Neural crest cell (in vitro differentiated cells): Measurements from ENCODE around the gene RXRA. TPM values are rescaled to one million over a fixed set of nuclear protein-coding genes. Genes with fewer than 3 reads are reported as not detected.

Experiments
- DNase-seq: peaks from one replicate; pipeline ENCODE4 v3.0.0; 2021; ENCODE audit warnings: low read depth, mixed read lengths, low spot score
- H3K27ac Mint-ChIP-seq: one replicate; pipeline ENCODE4 v1.8.0; 2021; ENCODE audit warnings: mild to moderate bottlenecking, mixed read lengths; ENCODE audit not compliant: unreplicated experiment
- H3K27me3 Mint-ChIP-seq: 2 replicates; pipeline ENCODE4 v1.8.0; 2021; ENCODE audit warnings: low read depth, mild to moderate bottlenecking, mixed read lengths
- H3K36me3 Mint-ChIP-seq: 2 replicates; pipeline ENCODE4 v1.8.0; 2021; ENCODE audit warnings: low read depth, mild to moderate bottlenecking, mixed read lengths
- H3K4me1 Mint-ChIP-seq: 2 replicates; pipeline ENCODE4 v1.8.0; 2021; ENCODE audit warnings: mixed read lengths
- H3K4me3 Mint-ChIP-seq: one replicate; pipeline ENCODE4 v1.8.0; 2021; ENCODE audit warnings: mild to moderate bottlenecking, mixed read lengths
- H3K9me3 Mint-ChIP-seq: 2 replicates; pipeline ENCODE4 v1.8.0; 2021; ENCODE audit warnings: mixed read lengths
- CTCF ChIP-seq: fragments of 200-600 bp; sonication (generic); conservative IDR thresholded peaks from 2 replicates; pipeline ENCODE4 v1.5.0; 2021; ENCODE audit warnings: antibody characterized with exemption, mild to moderate bottlenecking
- total RNA-seq: library from RNA; stranded (reverse); gene quantifications from 2 replicates; pipeline ENCODE4 v1.2.1, GENCODE V29; 2021

RXRA gene
- total RNA-seq, 1 donor from 2014 or later: 41.2 TPM

GRCh38 chr9:134315716-134316448, 10.4 kb upstream of the RXRA start:
- Mint-ChIP-seq H3K4me3 (no peak overlapping the region), H3K4me1 (peaks cover 43% of the 10 kb centered on the region)

GRCh38 chr9:134316449-134317160, 9.7 kb upstream of the RXRA start:
- Mint-ChIP-seq H3K27me3 (no peaks in the 10 kb centered on the region), H3K4me1 (peaks cover 51% of the 10 kb centered on the region), H3K9me3 (peaks cover 3% of the 10 kb centered on the region)

More at GRCh38 chr9:134315716-134316448, 10.4 kb upstream of the RXRA start:
- Mint-ChIP-seq H3K27ac (no peak overlapping the region), H3K36me3 (no peaks in the 10 kb centered on the region), H3K9me3 (peaks cover 3% of the 10 kb centered on the region), H3K27me3 (no peaks in the 10 kb centered on the region)
- no peak for DNase-seq
- TF ChIP-seq CTCF: no peak

GRCh38 chr9:134317400-134317789, 8.9 kb upstream of the RXRA start:
- no peak for DNase-seq
- Mint-ChIP-seq H3K4me3 (no peak overlapping the region), H3K27ac (peak overlapping the region; percentile 81), H3K9me3 (no peaks in the 10 kb centered on the region), H3K27me3 (no peaks in the 10 kb centered on the region), H3K36me3 (no peaks in the 10 kb centered on the region), H3K4me1 (peaks cover 54% of the 10 kb centered on the region)
- TF ChIP-seq CTCF: no peak

More at GRCh38 chr9:134316449-134317160, 9.7 kb upstream of the RXRA start:
- TF ChIP-seq CTCF: no peak
- H3K36me3 Mint-ChIP-seq: no peaks in the 10 kb centered on the region
- no peak overlapping the region for H3K4me3 Mint-ChIP-seq
- no peak for DNase-seq
- H3K27ac Mint-ChIP-seq: no peak overlapping the region

- Mint-ChIP-seq H3K27me3 (no peaks in the 10 kb centered on the region), H3K4me1 (peaks cover 54% of the 10 kb centered on the region), H3K4me3 (no peak overlapping the region), H3K9me3 (no peaks in the 10 kb centered on the region), H3K27ac (peak overlapping the region; percentile 12), H3K36me3 (no peaks in the 10 kb centered on the region)
- no peak for DNase-seq
- no peak for TF ChIP-seq CTCF
These were observed 8.4 kb upstream of the RXRA start for GRCh38 chr9:134317790-134318414.

- no peak for TF ChIP-seq CTCF
- Mint-ChIP-seq H3K9me3 (no peaks in the 10 kb centered on the region), H3K27me3 (no peaks in the 10 kb centered on the region), H3K4me3 (no peak overlapping the region), H3K27ac (peak overlapping the region; percentile 43), H3K4me1 (peaks cover 54% of the 10 kb centered on the region), H3K36me3 (no peaks in the 10 kb centered on the region)
- DNase-seq: no peak
These were observed 7.8 kb upstream of the RXRA start for GRCh38 chr9:134318481-134318891.
